Heart right ventricle (tissue), 16 donors: ENCODE data around the gene GPR146. TPM values are rescaled to one million over a fixed set of nuclear protein-coding genes. Genes with fewer than 3 reads are reported as not detected.

ENCODE experiments used
- ATAC-seq, 8 donors: fragments of 200-7000 bp; cut with Tn5 transposase; one replicate each; pipeline ENCODE4 v1.9.1; 2020; ENCODE audit warnings: mild to moderate bottlenecking in 8 of 8, moderate library complexity in 8 of 8, moderate number of reproducible peaks in 1 of 8
- DNase-seq, 2 donors: peaks; one replicate each; pipeline ENCODE4 v3.0.0-alpha.2; 2020
- H3K27ac ChIP-seq, 10 donors: fragments of 200-600 bp; sonication (generic) in 2 of 10; one replicate each; pipeline versions ENCODE4 v1.5.0 to v1.8.0; 2020 to 2022; ENCODE audit warnings: mild to moderate bottlenecking in 3 of 10
- H3K27me3 ChIP-seq, 7 donors: fragments of 200-600 bp; one replicate each; pipeline ENCODE4 v1.8.0; 2021 to 2022; ENCODE audit warnings: mild to moderate bottlenecking in 2 of 7
- H3K36me3 ChIP-seq, 9 donors: fragments of 200-600 bp; sonication (generic) in 1 of 9; one replicate each; pipeline versions ENCODE4 v1.5.0 to v1.8.0; 2020 to 2022; ENCODE audit warnings: mild to moderate bottlenecking in 2 of 9
- H3K4me1 ChIP-seq, 9 donors: fragments of 200-600 bp; sonication (generic) in 1 of 9; one replicate each; pipeline versions ENCODE4 v1.5.0 to v1.8.0; 2020 to 2022; ENCODE audit warnings: mild to moderate bottlenecking in 4 of 9
- H3K4me3 ChIP-seq, 10 donors: fragments of 200-600 bp; sonication (generic) in 2 of 10; one replicate each; pipeline versions ENCODE4 v1.5.0 to v1.8.0; 2020 to 2022; ENCODE audit warnings: mild to moderate bottlenecking in 7 of 10, moderate library complexity in 2 of 10
- H3K9me3 ChIP-seq, 11 donors: fragments of 200-600 bp in 10 of 11; sonication (generic) in 2 of 11; one replicate each; pipeline versions ENCODE4 v1.5.0 to v1.8.0; 2013 to 2022; ENCODE audit warnings: mild to moderate bottlenecking in 2 of 11, control low read depth in 1 of 11, moderate library complexity in 1 of 11
- CTCF ChIP-seq, 9 donors: fragments of 200-600 bp; sonication (generic) in 2 of 9; IDR thresholded peaks; one replicate each; pipeline versions ENCODE4 v1.5.0 to v1.8.0; 2021 to 2022; ENCODE audit warnings: antibody characterized with exemption in 9 of 9, mild to moderate bottlenecking in 5 of 9, moderate library complexity in 1 of 9
- WGBS, 2 donors: extraction: QIAGEN DNeasy Blood & Tissue Kit; methylation state at CpG; one replicate each; pipeline ENCODE4 v1.1.7; 2013; ENCODE audit warnings: inconsistent platforms in 1 of 2; 5-methylcytosine and 5-hydroxymethylcytosine counted together
- intact Hi-C, 10 donors: fragments of 100-400 bp; cut with DNase I; formaldehyde crosslinking; loops; one replicate each; pipeline versions ENCODE4 v1.11.1 to v1.14.2; 2022
- polyA plus RNA-seq, 2 donors: library from polyadenylated mRNA; stranded (reverse); fragments of 200-250 nt; gene quantifications; one replicate each; pipeline ENCODE4 v1.2.3, GENCODE V29; 2013
- total RNA-seq, 10 donors: library from RNA; stranded (reverse); fragmentation: NEBNext Ultra II Directional in 3 of 10; extraction: Animal tissue kit (Norgen Biotek cat#: 25700) in 3 of 10; gene quantifications; one replicate each; pipeline versions ENCODE4 v1.2.1 to v1.2.4, GENCODE V29; 2021 to 2023
- donor health status: Arrhythmogenic right ventricular cardiomyopathy.
- donor health status: ischemic (EF 13 %, LVEDD 7.1; RV severe dilation, severe dysfunction).
- donor health status: healthy with polysubstance abuse.
- donor health status: DM: no; HTN: yes; CAD: no.
- donor health status: DM: no; HTN: no; CAD: no.
- donor health status: ischemic (EF 25% LVEDD 6.9; RV normal size, moderate dysfunction).
- donor health status: ischemic (EF 25% LVEDD 5.7; RV mildly dilated, moderate dysfunction).
- donor health status: healthy.
- donor health status: DM: yes; HTN: yes; CAD: no.
- donor health status: Ischemic cardiomyopathy.
- donor health status: ischemic (EF 35%, LVEDD 5.7; RV mildly dilated, moderate dysfunction).
- donor health status: nonischemic (EF 11% LVEDD 7.7; RV severe dilation, severe dysfunction).
- donor health status: DM: yes; HTN: yes; CAD: no.
- donor health status: PGD.
- donor health status: ischemic (EF 29% LVEDD 5.4; RV normal size, mild dysfunction).
- donor health status: nonischemic (EF 23%, LVEDD 6.1; RV moderate dilation, normal function).

The GPR146 gene
- total and polyA plus RNA-seq, 12 donors: 13.3 to 34.5 (median 22.7) TPM

DNA sequence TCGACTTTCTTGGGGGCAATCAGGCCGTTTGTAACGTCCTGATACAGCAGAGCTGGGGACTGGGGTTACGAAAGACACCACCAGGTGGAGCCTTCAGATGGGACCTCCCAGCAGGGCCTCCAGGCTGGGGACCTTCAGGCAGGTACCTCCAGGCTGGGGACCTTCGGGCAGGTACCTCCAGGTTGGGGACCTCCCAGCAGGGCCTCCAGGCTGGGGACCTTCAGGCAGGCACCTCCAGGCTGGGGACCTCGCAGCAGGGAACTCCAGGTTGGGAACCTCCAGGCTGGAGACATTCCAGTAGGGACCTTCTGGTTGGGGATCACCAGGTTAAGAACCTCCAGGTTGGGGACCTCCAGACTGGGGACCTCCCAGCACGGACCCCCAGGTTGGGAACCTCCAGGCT, 23.5 kb upstream of the GPR146 start:
- H3K36me3 ChIP-seq: peaks cover 0 to 27% (median 0%) of the 10 kb centered on the region in 9 donors
- DNase-seq: no peak
- ATAC-seq: peak in 2 of 8 donors; percentile 3 to 17
- no peak overlapping the region for H3K4me3 ChIP-seq
- peaks cover 0 to 8% (median 0%) of the 10 kb centered on the region in 11 donors for H3K9me3 ChIP-seq
- H3K27me3 ChIP-seq: no peaks in the 10 kb centered on the region
- intact Hi-C loops: no loop called here
- peaks cover 0 to 11% (median 0%) of the 10 kb centered on the region in 9 donors for H3K4me1 ChIP-seq
- no peak overlapping the region for H3K27ac ChIP-seq
- peak in 4 of 9 donors; percentile 7 to 24 (median 22) for TF ChIP-seq CTCF (IDR thresholded peaks at IDR 0.05)
- WGBS, 2 donors: 85 to 92% methylated on average over 7 of the region's 7 CpGs

- intact Hi-C loops: no loop called here
Measured at GRCh38 chr7:1021366-1021765, 23.0 kb upstream of the GPR146 start.

GRCh38 chr7:1021931-1022330, 22.4 kb upstream of the GPR146 start:
- peaks cover 0 to 37% (median 0%) of the 10 kb centered on the region in 9 donors for H3K36me3 ChIP-seq
- peaks cover 0 to 8% (median 0%) of the 10 kb centered on the region in 11 donors for H3K9me3 ChIP-seq
- 94 to 97% methylated on average over 25 of the region's 25 CpGs for WGBS, 2 donors
- no peaks in the 10 kb centered on the region for H3K27me3 ChIP-seq
- ATAC-seq: no peak
- no peak overlapping the region for H3K27ac ChIP-seq
- intact Hi-C loops: no loop called here
- peaks cover 0 to 16% (median 3%) of the 10 kb centered on the region in 9 donors for H3K4me1 ChIP-seq
- TF ChIP-seq CTCF (IDR thresholded peaks at IDR 0.05): no peak
- DNase-seq: no peak
- H3K4me3 ChIP-seq: no peak overlapping the region

More at GRCh38 chr7:1021366-1021765, 23.0 kb upstream of the GPR146 start:
- H3K9me3 ChIP-seq: peaks cover 0 to 8% (median 0%) of the 10 kb centered on the region in 11 donors
- H3K27me3 ChIP-seq: no peaks in the 10 kb centered on the region
- DNase-seq (no peak), ATAC-seq (peak in 1 of 8 donors; percentile 47)
- H3K36me3 ChIP-seq: peaks cover 0 to 32% (median 0%) of the 10 kb centered on the region in 9 donors
- H3K4me3 ChIP-seq: no peak overlapping the region
- H3K27ac ChIP-seq: no peak overlapping the region
- H3K4me1 ChIP-seq: peaks cover 0 to 11% (median 0%) of the 10 kb centered on the region in 9 donors
- TF ChIP-seq CTCF (IDR thresholded peaks at IDR 0.05): no peak
- 88 to 92% methylated on average over 7 of the region's 7 CpGs for WGBS, 2 donors

- 97 to 98% methylated on average over 17 of the region's 17 CpGs for WGBS, 2 donors
- TF ChIP-seq CTCF (IDR thresholded peaks at IDR 0.05): no peak
- no peak overlapping the region for H3K27ac ChIP-seq
- H3K4me1 ChIP-seq: peaks cover 0 to 21% (median 7%) of the 10 kb centered on the region in 9 donors
- peaks cover 0 to 37% (median 0%) of the 10 kb centered on the region in 9 donors for H3K36me3 ChIP-seq
- no peak for ATAC-seq
- no peaks in the 10 kb centered on the region for H3K27me3 ChIP-seq
- H3K4me3 ChIP-seq: no peak overlapping the region
- H3K9me3 ChIP-seq: peaks cover 0 to 8% (median 0%) of the 10 kb centered on the region in 11 donors
- no peak for DNase-seq
- intact Hi-C loops: no loop called here
Measured at GRCh38 chr7:1022356-1022755, 22.0 kb upstream of the GPR146 start.
